GM12878 (cell line): ENCODE measurements around the gene ASCC1. TPM values are rescaled to one million over a fixed set of nuclear protein-coding genes. Genes with fewer than 3 reads are reported as not detected.

Experiments
- ATAC-seq: fragments of 200-7000 bp; cut with Tn5 transposase; 3 replicates; pipeline ENCODE4 v1.9.1; 2020; ENCODE audit warnings: mild to moderate bottlenecking, moderate library complexity
- BruUV-seq: library from RNA; stranded (reverse); fragments of 400-500 nt; replicated peaks from 2 replicates; lab custom pipeline; 2021; lab: Mats Ljungman, UMichigan
- CTCF ChIA-PET: fragments of 300-600 bp; sonication (Branson Sonifier 250); formaldehyde crosslinking; extraction: SDS; loops from one replicate; lab custom pipeline; 2021; ENCODE audit warnings: inconsistent platforms; lab: Yijun Ruan, JAX
- POLR2A ChIA-PET: fragments of 350-600 bp; formaldehyde crosslinking; extraction: SDS; loops from one replicate; lab custom pipeline; 2021; ENCODE audit warnings: inconsistent platforms; lab: Charles Lee
- RAD21 ChIA-PET: fragments of 300-600 bp; sonication (Branson Sonifier 250); formaldehyde crosslinking; loops from one replicate; lab custom pipeline; 2023; ENCODE audit warnings: antibody characterized with exemption; ENCODE audit not compliant: unreplicated experiment; lab: Charles Lee
- SMC1A ChIA-PET: fragments of 300-600 bp; sonication (Branson Sonifier 250); formaldehyde crosslinking; loops from one replicate; lab custom pipeline; 2023; ENCODE audit not compliant: unreplicated experiment, uncharacterized antibody; lab: Charles Lee
- DNase-seq: peaks from one replicate; pipeline ENCODE4 v3.0.0-alpha.2; 2011; ENCODE audit warnings: low read depth, low spot score
- FAIRE-seq: peaks from 3 replicates; lab custom pipeline; 2011; peaks lifted over from hg19 to GRCh38; lab: Jason Lieb, UNC
- H2AFZ ChIP-seq: 2 replicates; pipeline ENCODE4 v1.6.0; 2011; ENCODE audit warnings: low read depth, low read length, control low read depth; ENCODE audit not compliant: control insufficient read depth
- H3K27ac ChIP-seq: 2 replicates; pipeline ENCODE4 v1.5.1; 2011; ENCODE audit warnings: control low read depth; ENCODE audit not compliant: control insufficient read depth, insufficient read depth
- H3K27me3 ChIP-seq, 2 experiments: replicated peaks in 1 of 2; 2 replicates each; pipeline versions ENCODE4 v1.6.0 to v1.6.1; 2011; ENCODE audit warnings: low read length in 1 of 2; ENCODE audit not compliant: control insufficient read depth in 2 of 2, insufficient read depth in 2 of 2
- H3K36me3 ChIP-seq, 2 experiments: 2 replicates each; pipeline ENCODE4 v1.5.1; 2011; ENCODE audit warnings: low read length in 1 of 2; ENCODE audit not compliant: control insufficient read depth in 2 of 2, insufficient read depth in 2 of 2
- H3K4me1 ChIP-seq: 2 replicates; pipeline ENCODE4 v1.6.1; 2011; ENCODE audit warnings: mild to moderate bottlenecking, low read length, moderate library complexity, mixed read lengths; ENCODE audit not compliant: control insufficient read depth, insufficient read depth
- H3K4me2 ChIP-seq: 2 replicates; pipeline ENCODE4 v1.6.0; 2011; ENCODE audit warnings: control low read depth; ENCODE audit not compliant: control insufficient read depth, insufficient read depth
- H3K4me3 ChIP-seq: fragments of 200-600 bp; sonication (generic); 2 replicates; pipeline ENCODE4 v1.5.1; 2016
- H3K79me2 ChIP-seq: 2 replicates; pipeline ENCODE4 v1.6.0; 2011; ENCODE audit warnings: low read length; ENCODE audit not compliant: control insufficient read depth, insufficient read depth
- H3K9ac ChIP-seq: 2 replicates; pipeline ENCODE4 v1.8.0; 2011; ENCODE audit warnings: low read length, control low read depth, mixed read lengths; ENCODE audit not compliant: control insufficient read depth, insufficient read depth
- H3K9me3 ChIP-seq: replicated peaks from 3 replicates; pipeline ENCODE4 v1.5.1; 2011; ENCODE audit warnings: mild to moderate bottlenecking, low read length; ENCODE audit not compliant: control insufficient read depth, insufficient read depth
- H4K20me1 ChIP-seq: 2 replicates; pipeline ENCODE4 v1.6.0; 2011; ENCODE audit not compliant: control insufficient read depth, insufficient read depth
- ETV6 ChIP-seq, 2 experiments: fragments of 450-650 bp in 1 of 2; IDR thresholded peaks in 1 of 2; conservative IDR thresholded peaks in 1 of 2; 2 replicates each; pipeline ENCODE4 v1.6.1; 2014; ENCODE audit warnings: antibody characterized with exemption in 1 of 2, borderline replicate concordance in 1 of 2, low read depth in 1 of 2, mild to moderate bottlenecking in 1 of 2, moderate library complexity in 1 of 2
- GABPA ChIP-seq: IDR thresholded peaks from 2 replicates; pipeline ENCODE4 v1.6.1; 2014; ENCODE audit warnings: antibody characterized with exemption, low read depth, mild to moderate bottlenecking, inconsistent platforms
- HDAC6 ChIP-seq: fragments of 200-600 bp; sonication (generic); IDR thresholded peaks from one replicate; pipeline ENCODE4 v1.8.0; 2017; ENCODE audit warnings: antibody characterized with exemption; ENCODE audit not compliant: unreplicated experiment
- LARP7 ChIP-seq: fragments of 450-650 bp; IDR thresholded peaks from 2 replicates; pipeline ENCODE4 v1.6.1; 2017; ENCODE audit warnings: mild to moderate bottlenecking
- NKRF ChIP-seq: fragments of 450-650 bp; conservative IDR thresholded peaks from 2 replicates; pipeline ENCODE4 v1.6.1; 2017; ENCODE audit warnings: mild to moderate bottlenecking, moderate library complexity
- NR2F1 ChIP-seq: fragments of 450-650 bp; conservative IDR thresholded peaks from 2 replicates; pipeline ENCODE4 v1.6.1; 2017; ENCODE audit warnings: mild to moderate bottlenecking
- PBX3 ChIP-seq: IDR thresholded peaks from 2 replicates; pipeline ENCODE4 v1.6.1; 2011; ENCODE audit warnings: mild to moderate bottlenecking, low read depth, low read length, moderate library complexity; ENCODE audit not compliant: insufficient replicate concordance
- PKNOX1 ChIP-seq: fragments of 450-650 bp; IDR thresholded peaks from 2 replicates; pipeline ENCODE4 v1.6.1; 2016; ENCODE audit warnings: mild to moderate bottlenecking
- RAD21 ChIP-seq: IDR thresholded peaks from 2 replicates; pipeline ENCODE4 v1.6.1; 2011; ENCODE audit warnings: mild to moderate bottlenecking, low read depth, low read length, moderate library complexity; ENCODE audit not compliant: insufficient read depth
- SMC3 ChIP-seq: IDR thresholded peaks from 2 replicates; pipeline ENCODE4 v1.6.1; 2011; ENCODE audit warnings: low read length, improper control_type of control experiment, borderline replicate concordance
- SREBF2 ChIP-seq: IDR thresholded peaks from 2 replicates; pipeline ENCODE4 v1.6.1; 2012; ENCODE audit warnings: mild to moderate bottlenecking, low read length
- TCF7 ChIP-seq: IDR thresholded peaks from 2 replicates; pipeline ENCODE4 v1.6.1; 2014; ENCODE audit warnings: antibody characterized with exemption, borderline replicate concordance
- ZBTB40 ChIP-seq: fragments of 450-650 bp; IDR thresholded peaks from 2 replicates; pipeline ENCODE4 v1.6.1; 2016; ENCODE audit warnings: mild to moderate bottlenecking, moderate library complexity, borderline replicate concordance
- WGBS: methylation state at CpG from one replicate; pipeline ENCODE4 v1.1.6; 2016; ENCODE audit warnings: low lambda C conversion rate; ENCODE audit not compliant: insufficient replicate concordance, insufficient coverage; ENCODE audit errors: missing lambda C conversion rate; 5-methylcytosine and 5-hydroxymethylcytosine counted together
- in situ Hi-C: fragments of 300-500 bp; cut with MboI; formaldehyde crosslinking; loops from 9 replicates; pipeline ENCODE4 v1.14.3; 2018; ENCODE audit warnings: mixed read lengths
- intact Hi-C: fragments of 100-400 bp; cut with micrococcal nuclease; formaldehyde crosslinking; loops from one replicate; pipeline ENCODE4 v1.14.2; 2022; ENCODE audit not compliant: unreplicated experiment
- polyA plus RNA-seq, 11 experiments: library from polyadenylated mRNA; depleted of rRNA in 4 of 11; unstranded in 6 of 11; stranded (reverse) in 5 of 11; fragments of >200 nt; fragmentation: Nextera tagmentation in 4 of 11; fragmentation: Illumina TruSeq in 1 of 11; extraction: Ambion mirVana in 4 of 11; extraction: Trizol in 1 of 11; gene quantifications; 1 replicate in 1 of 11; 2 replicates in 10 of 11; pipeline versions ENCODE4 v1.2.1 to v1.2.3, GENCODE V29; 2011 to 2016; ENCODE audit warnings: inconsistent platforms in 2 of 11, missing spikeins in 2 of 11, low read depth in 1 of 11
- total RNA-seq, 4 experiments: library from RNA; depleted of rRNA in 3 of 4; stranded (reverse); fragments of >200 nt in 3 of 4; fragmentation: Illumina TruSeq in 1 of 4; extraction: Trizol in 1 of 4; gene quantifications; 2 replicates each; pipeline versions ENCODE4 v1.2.1 to v1.2.3, GENCODE V29; 2013 to 2021

Gene ASCC1
- total and polyA plus RNA-seq, 10 of the 15 experiments (the other 5 are each of a cell fraction or from before 2014, with no cell fraction given): 23.3 to 80.6 (median 42.8) TPM

- Histone ChIP-seq H3K27me3 (no peaks in the 10 kb centered on the region), H3K4me3 (no peak overlapping the region), H3K36me3 (peaks cover 0 to 7% of the 10 kb centered on the region in 2 experiments; a peak in 2 of 4 replicates), H2AFZ (no peak overlapping the region), H3K9ac (no peak overlapping the region), H3K4me2 (no peak overlapping the region), H3K9me3 (peaks cover under 1% of the 10 kb centered on the region; the same call in 1 of the 3 replicates), H4K20me1 (no peaks in the 10 kb centered on the region), H3K79me2 (no peaks in the 10 kb centered on the region), H3K27ac (no peak overlapping the region), H3K4me1 (no peaks in the 10 kb centered on the region)
- no peak for ATAC-seq
- no peak for DNase-seq
- ChIA-PET SMC1A (interaction anchor here (1.2 kb wide), 1 partner anchor 181 kb away, joined by 3 read pairs; no protein-coding TSS in a partner anchor), RAD21 (no interaction called here), CTCF (no interaction called here), POLR2A (interaction anchor here (0.6 to 1.0 kb wide), 2 partner anchors 24 to 30 kb away, joined by 5 to 7 read pairs; no protein-coding TSS in a partner anchor)
- no TSS peak for BruUV-seq
- in situ Hi-C loops (no loop called here), intact Hi-C loops (no loop called here)
- no peak for FAIRE-seq
- TF ChIP-seq HDAC6 (no peak), PBX3 (no peak), ETV6 (conservative IDR thresholded peaks at IDR 0.05 in 1 of 2, IDR thresholded peaks at IDR 0.05 in 1 of 2; ENCODE audit: borderline replicate concordance in 1 of 2, low read depth in 1 of 2) (no peak), PKNOX1 (no peak), SMC3 (no peak), SREBF2 (no peak), LARP7 (no peak), RAD21 (no peak), ZBTB40 (no peak), NR2F1 (no peak), NKRF (no peak), GABPA (no peak), TCF7 (no peak)
- 96% methylated on average over 10 of the region's 10 CpGs for WGBS
These were observed 59.9 kb downstream of the ASCC1 start for GRCh38 chr10:72156223-72156622.
